Activated CD4-positive, alpha-beta T cell treated with anti-CD3 and anti-CD28 coated beads, Interleukin-2, amount 50 U/mL, for 16 hours (primary cell): Measurements from ENCODE around the gene TM4SF5.

Experiments
- DNase-seq: peaks from one replicate; pipeline ENCODE4 v3.0.0-alpha.2; 2020

Gene TM4SF5

DNA sequence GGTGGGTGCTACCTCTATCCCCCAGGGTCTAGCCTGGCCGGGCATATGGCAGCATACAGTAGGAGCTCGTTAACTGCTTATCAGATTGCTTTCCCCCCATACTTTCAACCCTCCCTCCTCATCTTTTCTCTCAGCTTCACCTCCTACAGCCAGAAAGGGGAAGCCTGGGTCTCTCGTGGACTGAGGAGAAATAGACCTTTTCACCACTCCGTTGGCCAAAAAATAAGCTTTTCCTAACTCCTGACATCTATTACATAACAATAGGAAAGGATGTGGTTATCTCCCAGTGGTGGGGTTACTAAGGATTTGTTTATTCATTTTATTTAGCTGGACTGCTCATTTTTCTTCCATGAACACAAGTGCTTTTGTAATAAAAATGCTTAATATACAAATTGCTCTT is 23.0 kb upstream of the TM4SF5 start:
- DNase-seq = no peak

DNA sequence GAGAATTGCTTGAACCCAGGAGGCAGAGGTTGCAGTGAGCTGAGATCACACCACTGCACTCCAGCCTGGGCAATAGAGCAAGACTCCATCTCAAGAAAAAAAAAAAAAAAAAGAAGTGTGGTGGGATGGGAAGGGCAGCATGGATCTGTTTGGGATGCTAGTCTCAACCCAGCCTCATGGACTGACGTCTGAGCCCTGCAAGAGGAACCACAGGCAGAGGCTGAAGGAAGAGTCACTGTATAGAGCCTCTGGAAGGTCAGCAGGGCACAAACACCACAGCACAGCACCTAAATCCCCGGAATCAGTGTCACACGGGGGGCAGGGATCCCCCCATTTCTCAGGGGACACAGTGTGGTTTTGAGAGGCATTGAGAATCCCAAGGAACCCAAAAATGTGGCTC is 21.1 kb upstream of the TM4SF5 start:
- no peak for DNase-seq

DNA sequence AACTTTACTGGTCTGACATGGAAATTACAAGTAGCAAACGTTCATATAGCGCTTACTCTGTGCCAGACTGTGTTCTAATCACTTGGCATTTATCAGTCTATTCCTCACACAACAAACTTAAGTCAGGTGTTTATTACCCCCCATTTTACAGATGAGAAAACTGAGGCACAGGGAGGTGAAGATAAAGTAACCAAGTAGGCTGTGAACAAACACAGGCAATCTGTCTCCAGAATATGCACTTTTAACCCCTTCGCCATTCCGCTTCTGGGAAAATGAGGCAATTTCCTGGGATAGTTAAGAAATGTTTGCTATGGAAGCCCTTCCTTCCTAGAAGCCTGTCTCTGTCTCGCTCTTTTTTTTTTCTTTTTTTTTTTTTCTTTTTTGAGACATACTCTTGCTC is 19.8 kb upstream of the TM4SF5 start:
- no peak for DNase-seq

GRCh38 chr17:4753392-4753791 is 18.3 kb upstream of the TM4SF5 start:
- no peak for DNase-seq

- DNase-seq = no peak
Measured at GRCh38 chr17:4759776-4760236, 11.9 kb upstream of the TM4SF5 start.

GRCh38 chr17:4764595-4764994 is 7.1 kb upstream of the TM4SF5 start:
- no peak for DNase-seq

GRCh38 chr17:4766201-4766600 is 5.5 kb upstream of the TM4SF5 start:
- DNase-seq = no peak

DNA sequence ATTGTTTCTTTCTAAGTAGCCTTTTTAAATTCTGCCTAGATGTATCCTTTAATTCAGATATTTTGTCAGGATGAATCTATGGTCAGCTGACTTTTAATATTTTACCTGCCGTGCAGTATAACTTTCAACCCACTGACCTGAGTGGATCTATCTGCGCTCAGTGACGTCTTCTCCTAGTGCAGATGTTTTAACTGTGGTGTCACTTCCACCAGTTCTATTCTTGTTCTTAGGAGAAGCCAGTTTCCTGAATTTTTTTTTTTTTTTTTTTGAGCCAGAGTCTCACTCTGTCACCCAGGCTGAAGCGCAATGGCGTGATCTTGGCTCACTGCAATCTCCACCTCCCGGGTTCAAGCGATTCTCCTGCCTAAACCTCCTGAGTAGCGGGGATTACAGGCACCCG is 5.0 kb upstream of the TM4SF5 start:
- DNase-seq = no peak

DNA sequence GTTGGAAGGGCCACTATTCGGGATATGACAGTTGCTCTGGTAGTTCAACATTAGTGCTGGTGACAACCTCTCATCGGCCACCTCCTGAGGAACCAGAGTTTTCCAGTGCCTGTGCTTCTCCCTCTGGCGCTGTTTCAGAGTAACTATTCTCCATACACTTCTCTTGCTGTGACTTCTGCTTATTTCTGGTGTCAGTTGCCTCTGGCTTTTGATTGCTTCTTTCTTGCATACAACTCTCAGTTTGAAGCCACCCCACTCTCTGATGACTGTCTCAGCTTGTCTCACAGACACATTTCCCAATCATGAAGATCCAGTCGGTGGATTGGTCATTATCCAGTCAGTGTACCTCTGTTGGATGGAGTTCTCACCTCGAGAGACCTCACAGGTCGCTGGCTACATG is 3.4 kb upstream of the TM4SF5 start:
- DNase-seq = no peak

GRCh38 chr17:4769628-4770027 is 2.1 kb upstream of the TM4SF5 start:
- DNase-seq = no peak

- DNase-seq = no peak
Measured at GRCh38 chr17:4772235-4772613, 538 bp downstream of the TM4SF5 start.

- DNase-seq = no peak
Measured at GRCh38 chr17:4777969-4778760, 6.5 kb downstream of the TM4SF5 start.

GRCh38 chr17:4780325-4780955 is 8.8 kb downstream of the TM4SF5 start:
- no peak for DNase-seq

DNA sequence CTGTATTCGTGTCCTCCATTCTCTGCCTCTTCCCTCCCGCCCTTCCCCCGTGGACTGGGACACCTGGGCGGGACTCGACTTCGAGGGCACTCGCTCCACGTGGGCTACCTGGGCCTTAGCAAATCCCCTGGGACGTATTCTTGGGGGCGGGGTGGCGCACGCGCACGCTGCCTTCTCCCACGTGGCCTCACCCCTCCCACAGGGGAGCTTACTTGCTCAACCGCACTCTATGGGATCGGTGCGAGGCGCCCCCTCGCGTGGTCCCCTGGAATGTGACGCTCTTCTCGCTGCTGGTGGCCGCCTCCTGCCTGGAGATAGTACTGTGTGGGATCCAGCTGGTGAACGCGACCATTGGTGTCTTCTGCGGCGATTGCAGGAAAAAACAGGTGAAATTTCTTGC is 11.0 kb downstream of the TM4SF5 start:
- DNase-seq = no peak

DNA sequence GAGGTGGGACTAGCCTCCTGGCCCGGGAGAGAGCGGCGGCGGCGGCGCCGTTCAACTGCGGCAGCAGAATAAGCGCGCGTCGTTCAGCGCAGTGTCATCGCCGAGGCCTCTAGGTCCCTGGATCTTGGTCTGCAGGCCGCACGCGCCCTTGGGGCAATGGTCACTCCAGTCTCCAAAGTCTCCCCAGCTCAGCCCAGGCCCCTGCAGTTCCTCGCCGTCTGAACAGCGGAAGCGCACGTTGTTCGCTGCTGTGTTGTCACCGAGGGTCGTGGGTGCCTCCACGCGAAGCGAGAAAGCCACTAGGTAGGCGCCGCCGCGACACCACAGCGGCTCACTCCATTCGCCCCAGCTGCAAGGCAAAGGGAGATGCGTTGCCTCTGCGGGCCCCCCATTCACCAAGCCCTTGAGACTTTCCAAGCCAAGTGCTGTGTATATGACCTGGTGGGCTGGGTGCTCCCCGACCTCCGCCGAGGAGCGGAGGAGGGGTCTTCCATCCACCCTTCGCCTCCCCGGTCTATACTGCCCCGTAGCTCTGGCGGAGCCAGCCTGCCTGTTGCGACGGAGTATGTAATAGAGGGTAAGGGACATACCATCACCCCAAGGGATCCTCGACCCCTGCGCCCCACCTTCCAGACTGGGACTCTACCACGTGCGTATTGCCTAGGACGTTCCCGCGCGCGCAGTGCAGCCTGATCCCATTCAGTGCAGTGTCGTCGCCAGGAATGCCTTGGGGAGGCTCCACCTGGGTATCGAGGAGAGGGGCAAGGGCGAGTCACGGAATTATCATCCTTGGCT is 13.8 kb downstream of the TM4SF5 start:
- DNase-seq = no peak

DNA sequence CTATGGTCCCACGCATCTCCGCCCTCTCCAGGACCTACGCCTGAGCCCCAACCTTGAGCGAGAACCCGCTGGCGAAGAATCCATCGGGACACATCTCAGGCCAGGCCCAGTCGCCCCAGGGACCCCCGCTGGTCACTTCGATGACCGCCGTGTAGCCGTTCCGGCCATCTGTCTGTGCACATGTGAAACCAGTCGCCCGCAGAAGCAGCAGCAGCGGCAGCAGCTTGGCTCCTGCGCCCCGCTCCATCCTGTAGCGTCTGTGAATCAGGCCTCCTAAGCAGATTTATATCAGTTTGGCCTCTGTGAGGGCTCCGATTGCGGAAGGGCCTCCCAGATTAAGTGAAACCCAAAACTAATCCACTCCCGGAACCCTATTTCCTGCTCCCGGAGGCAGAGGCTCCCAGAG is 14.4 kb downstream of the TM4SF5 start, which contains the start of gene VMO1:
Gene VMO1 (minus strand): TSS at position 259 of the 406 bp plus-strand sequence. CDS start 12 bp downstream, at position 247.
- peak; percentile 18 for DNase-seq

GRCh38 chr17:4786516-4786915 is 14.8 kb downstream of the TM4SF5 start:
- no peak for DNase-seq

GRCh38 chr17:4788159-4788806 is 16.6 kb downstream of the TM4SF5 start:
- no peak for DNase-seq

- no peak for DNase-seq
Measured at GRCh38 chr17:4788807-4789700, 17.4 kb downstream of the TM4SF5 start, which contains the start of gene GLTPD2. Gene GLTPD2 (plus strand): TSS chr17:4788964. CDS start chr17:4789012, 48 bp downstream.

- no peak for DNase-seq
Measured at GRCh38 chr17:4789701-4789950, 17.9 kb downstream of the TM4SF5 start.

DNA sequence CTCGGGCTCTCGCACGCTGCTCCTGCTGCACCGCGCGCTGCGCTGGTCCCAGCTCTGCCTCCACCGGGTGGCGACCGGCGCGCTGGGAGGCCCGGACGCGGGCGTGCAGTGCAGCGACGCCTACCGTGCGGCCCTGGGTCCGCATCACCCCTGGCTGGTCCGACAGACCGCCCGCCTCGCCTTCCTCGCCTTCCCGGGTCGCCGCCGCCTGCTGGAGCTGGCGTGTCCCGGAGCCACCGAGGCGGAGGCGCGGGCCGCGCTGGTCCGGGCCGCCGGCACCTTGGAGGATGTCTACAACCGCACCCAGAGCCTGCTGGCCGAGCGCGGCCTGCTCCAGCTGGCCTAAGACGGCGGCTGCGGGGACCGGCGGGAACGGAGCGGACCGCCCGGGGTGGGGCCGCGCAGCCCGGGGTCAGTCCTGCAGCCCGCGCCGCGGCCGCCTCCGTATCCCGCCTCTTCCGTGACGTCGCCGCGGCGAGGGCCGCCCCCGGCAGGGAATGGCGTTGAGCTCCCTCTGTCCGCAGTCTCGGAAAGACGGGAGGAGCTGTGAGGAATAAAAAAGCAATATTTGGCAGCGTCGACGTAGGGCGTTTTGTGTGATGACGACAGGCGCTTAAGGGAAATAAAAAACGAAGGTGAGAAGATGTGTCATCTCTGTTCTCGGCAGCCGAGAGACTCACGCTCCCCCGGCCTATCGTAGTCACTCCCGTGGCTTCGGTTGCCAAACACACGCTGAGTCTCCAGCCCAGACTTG is 18.4 kb downstream of the TM4SF5 start:
- DNase-seq = peak; percentile 87

DNA sequence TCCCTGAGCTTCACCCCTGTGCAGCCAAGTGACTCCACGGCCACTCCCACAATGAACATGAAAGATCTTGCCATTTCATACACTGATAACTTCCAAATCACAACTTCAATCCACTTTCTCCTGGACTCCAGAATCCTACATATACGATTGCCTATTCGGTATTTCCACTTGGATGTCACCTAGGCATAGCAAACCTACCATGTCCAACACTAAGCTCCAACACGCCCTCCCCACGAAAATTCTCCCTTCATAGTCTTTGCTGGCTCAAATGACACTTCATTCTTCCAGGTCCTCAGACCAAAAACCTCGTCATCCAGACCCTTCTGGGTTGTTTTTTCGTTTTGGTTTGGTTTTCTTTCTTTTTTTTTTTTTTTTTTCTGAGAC is 19.0 kb downstream of the TM4SF5 start:
- no peak for DNase-seq
